Astrocyte of the spinal cord (primary cell): ENCODE measurements around the gene AVPR1A.

Source experiments
- DNase-seq: peaks from one replicate; pipeline ENCODE4 v3.0.0; 2011; ENCODE audit warnings: low read depth, low spot score
- H3K4me3 ChIP-seq: 2 replicates; pipeline ENCODE4 v1.5.1; 2011; ENCODE audit warnings: low read depth, mild to moderate bottlenecking, low read length, moderate library complexity
- CTCF ChIP-seq: IDR thresholded peaks from 2 replicates; pipeline ENCODE4 v1.5.1; 2012; ENCODE audit warnings: low read depth, mild to moderate bottlenecking, low read length, inconsistent platforms
- in situ Hi-C: cut with HindIII; loops from 2 replicates; pipeline ENCODE4 v1.10.0; 2017; ENCODE audit warnings: low sequenced_read_pairs

The AVPR1A gene

GRCh38 chr12:63138488-63138887 lies 12.5 kb downstream of the AVPR1A start:
- in situ Hi-C loops, result no loop called here
- TF ChIP-seq CTCF, result no peak
- no peak for DNase-seq
- no peak overlapping the region for H3K4me3 ChIP-seq

GRCh38 chr12:63133981-63134380 lies 17.0 kb downstream of the AVPR1A start:
- no peak for DNase-seq
- in situ Hi-C loops, result no loop called here
- no peak overlapping the region for H3K4me3 ChIP-seq
- no peak for TF ChIP-seq CTCF

- DNase-seq, result no peak
- in situ Hi-C loops, result no loop called here
- H3K4me3 ChIP-seq, result no peak overlapping the region
- TF ChIP-seq CTCF, result no peak
Observed at GRCh38 chr12:63132201-63132600, 18.8 kb downstream of the AVPR1A start.

- in situ Hi-C loops, result no loop called here
- no peak for TF ChIP-seq CTCF
- no peak overlapping the region for H3K4me3 ChIP-seq
- DNase-seq, result no peak
Observed at GRCh38 chr12:63129927-63130326, 21.1 kb downstream of the AVPR1A start.

- no peak for TF ChIP-seq CTCF
- DNase-seq, result no peak
- in situ Hi-C loops, result no loop called here
Observed at GRCh38 chr12:63124778-63125177, 26.2 kb downstream of the AVPR1A start.

GRCh38 chr12:63103494-63104131 lies 47.4 kb downstream of the AVPR1A start:
- in situ Hi-C loops, result no loop called here
- peak; percentile 29 for DNase-seq

More at GRCh38 chr12:63124778-63125177, 26.2 kb downstream of the AVPR1A start:
- no peak overlapping the region for H3K4me3 ChIP-seq

More at GRCh38 chr12:63103494-63104131, 47.4 kb downstream of the AVPR1A start:
- H3K4me3 ChIP-seq, result no peak overlapping the region
- TF ChIP-seq CTCF, result peak; percentile 72
